ENCODE measurements around the gene SPEM3. TPM values are rescaled to one million over a fixed set of nuclear protein-coding genes. Genes with fewer than 3 reads are reported as not detected.

Gene SPEM3
- polyA plus RNA-seq, 3 donors from 2014 or later: not detected

DNA sequence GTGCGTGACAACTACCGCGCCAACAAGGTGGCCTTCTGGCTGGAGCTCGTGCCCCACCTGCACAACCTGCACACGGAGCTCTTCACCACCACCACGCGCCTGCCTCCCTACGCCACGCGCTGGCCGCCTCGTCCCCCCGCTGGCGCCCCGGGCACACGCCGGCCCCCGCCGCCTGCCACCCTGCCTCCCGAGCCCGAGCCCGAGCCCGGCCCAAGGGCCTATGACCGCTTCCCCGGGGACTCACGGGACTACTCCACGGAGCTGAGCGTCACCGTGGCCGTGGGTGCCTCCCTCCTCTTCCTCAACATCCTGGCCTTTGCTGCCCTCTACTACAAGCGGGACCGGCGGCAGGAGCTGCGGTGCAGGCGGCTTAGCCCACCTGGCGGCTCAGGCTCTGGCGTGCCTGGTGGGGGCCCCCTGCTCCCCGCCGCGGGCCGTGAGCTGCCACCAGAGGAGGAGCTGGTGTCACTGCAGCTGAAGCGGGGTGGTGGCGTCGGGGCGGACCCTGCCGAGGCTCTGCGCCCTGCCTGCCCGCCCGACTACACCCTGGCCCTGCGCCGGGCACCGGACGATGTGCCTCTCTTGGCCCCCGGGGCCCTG is 11.5 kb upstream of the SPEM3 start:
- Mint-ChIP-seq H3K4me1 (no peaks in the 10 kb centered on the region), H3K9me3 (no peaks in the 10 kb centered on the region), H3K4me3 (no peak overlapping the region), H3K27me3 (ENCODE audit: low read depth in 3 of 3) (peaks cover 0 to 5% (median 3%) of the 10 kb centered on the region in 3 donors), H3K27ac (no peak overlapping the region), H3K36me3 (no peaks in the 10 kb centered on the region)
- no peak for DNase-seq

DNA sequence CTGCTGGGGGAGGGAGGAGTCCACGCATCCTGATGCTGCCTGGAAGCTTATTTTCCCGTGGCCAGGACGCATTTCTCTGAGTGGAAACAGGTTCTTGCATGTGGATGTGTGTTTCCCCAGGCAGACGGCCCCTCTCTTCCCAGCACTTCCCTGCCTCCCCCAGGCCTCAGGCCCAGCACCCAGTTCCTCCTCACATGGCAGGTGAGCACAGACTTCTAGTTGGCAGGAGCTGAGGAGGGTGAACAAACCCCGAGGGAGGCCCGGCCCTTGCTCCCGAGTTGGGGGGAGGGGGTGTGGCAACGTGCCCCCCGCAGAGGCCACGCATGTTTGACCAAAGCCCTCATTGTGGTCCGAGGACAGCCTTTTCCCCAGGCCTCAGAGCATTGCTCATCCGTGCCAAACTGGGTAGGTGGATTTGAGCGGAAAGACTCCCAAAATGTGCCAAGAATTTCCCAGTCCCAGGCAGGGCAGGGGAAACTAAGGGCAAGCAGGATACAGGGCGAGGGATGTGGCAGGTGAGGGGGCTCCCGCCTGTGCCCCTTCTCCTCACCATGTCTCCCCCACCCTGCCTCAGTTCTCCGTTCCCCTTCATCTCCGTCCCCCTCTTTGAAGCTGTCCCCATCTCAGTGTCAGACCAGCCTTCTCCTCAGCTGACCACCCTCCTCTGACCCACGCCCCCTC is 10.0 kb upstream of the SPEM3 start:
- no peaks in the 10 kb centered on the region for H3K4me1 Mint-ChIP-seq
- no peak overlapping the region for H3K27ac Mint-ChIP-seq
- no peaks in the 10 kb centered on the region for H3K36me3 Mint-ChIP-seq
- no peak overlapping the region for H3K4me3 Mint-ChIP-seq
- H3K27me3 Mint-ChIP-seq (ENCODE audit: low read depth in 3 of 3): peaks cover 0 to 5% (median 2%) of the 10 kb centered on the region in 3 donors
- no peak for DNase-seq
- no peaks in the 10 kb centered on the region for H3K9me3 Mint-ChIP-seq

DNA sequence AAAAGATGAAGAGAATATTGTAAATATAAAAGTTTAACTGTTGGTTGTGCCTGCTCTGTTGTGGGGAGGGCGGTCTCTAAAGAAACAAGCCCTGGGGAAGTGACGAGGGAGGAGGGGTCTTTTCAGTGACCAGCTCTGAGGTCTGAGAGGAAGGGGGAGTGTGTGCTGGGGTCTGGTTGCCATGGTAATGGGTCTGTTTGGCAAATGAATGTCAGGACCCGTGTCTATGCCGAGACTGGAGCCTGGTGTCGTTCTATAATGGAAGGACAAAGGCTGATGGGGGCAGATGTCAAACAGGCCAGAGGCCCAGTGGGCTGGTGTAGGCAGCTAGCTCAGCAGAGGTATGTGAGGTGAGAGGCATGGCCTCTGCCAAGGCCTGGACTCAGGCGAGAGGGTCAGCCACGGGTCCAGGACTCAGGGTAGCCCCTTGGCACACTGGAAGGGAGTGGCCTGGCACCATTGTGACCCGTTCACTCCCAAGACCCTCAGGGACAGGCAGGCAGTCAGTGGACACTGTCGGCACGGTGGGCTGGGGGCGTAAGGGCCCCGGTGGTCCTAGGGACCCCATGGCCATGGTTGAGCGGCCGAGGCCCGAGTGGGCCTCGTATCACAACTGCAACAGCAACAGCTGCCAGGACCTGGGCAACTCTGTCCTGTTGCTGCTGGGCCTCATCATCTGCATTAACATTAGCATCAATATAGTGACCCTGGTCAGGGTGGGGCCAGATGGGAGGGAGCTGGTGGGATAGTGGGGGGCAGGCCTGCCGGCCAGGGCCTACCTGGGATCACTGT is 8.6 kb upstream of the SPEM3 start, which contains the start of gene SPEM1:
Gene SPEM1 (plus strand): TSS at position 506 of the 792 bp plus-strand sequence. CDS start 61 bp downstream, at position 567.
- DNase-seq: no peak
- Mint-ChIP-seq H3K27me3 (ENCODE audit: low read depth in 3 of 3) (peaks cover 0 to 5% (median 2%) of the 10 kb centered on the region in 3 donors), H3K27ac (no peak within 1 kb of the TSS), H3K4me1 (no peaks in the 10 kb centered on the region), H3K36me3 (no peaks in the 10 kb centered on the region), H3K4me3 (no peak within 1 kb of the TSS), H3K9me3 (no peaks in the 10 kb centered on the region)

DNA sequence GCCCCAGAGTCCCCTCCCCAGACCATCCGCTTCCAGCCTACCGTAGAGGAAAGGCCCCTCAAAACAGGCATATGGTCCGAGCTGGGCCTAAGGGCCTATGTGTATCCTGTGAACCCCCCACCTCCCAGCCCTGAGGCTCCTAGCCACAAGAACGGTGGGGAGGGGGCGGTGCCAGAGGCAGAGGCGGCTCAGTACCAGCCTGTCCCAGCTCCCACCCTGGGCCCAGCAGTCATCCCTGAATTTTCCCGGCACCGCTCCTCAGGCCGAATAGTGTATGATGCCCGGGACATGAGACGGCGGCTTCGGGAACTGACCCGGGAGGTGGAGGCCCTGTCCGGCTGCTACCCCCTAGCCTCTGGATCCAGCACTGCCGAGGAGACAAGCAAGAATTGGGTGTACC is 7.5 kb upstream of the SPEM3 start:
- Mint-ChIP-seq H3K36me3 (no peaks in the 10 kb centered on the region), H3K4me3 (no peak overlapping the region), H3K4me1 (no peaks in the 10 kb centered on the region), H3K27me3 (ENCODE audit: low read depth in 3 of 3) (peaks cover 0 to 3% (median 0%) of the 10 kb centered on the region in 3 donors), H3K9me3 (no peaks in the 10 kb centered on the region), H3K27ac (no peak overlapping the region)
- DNase-seq: no peak

DNA sequence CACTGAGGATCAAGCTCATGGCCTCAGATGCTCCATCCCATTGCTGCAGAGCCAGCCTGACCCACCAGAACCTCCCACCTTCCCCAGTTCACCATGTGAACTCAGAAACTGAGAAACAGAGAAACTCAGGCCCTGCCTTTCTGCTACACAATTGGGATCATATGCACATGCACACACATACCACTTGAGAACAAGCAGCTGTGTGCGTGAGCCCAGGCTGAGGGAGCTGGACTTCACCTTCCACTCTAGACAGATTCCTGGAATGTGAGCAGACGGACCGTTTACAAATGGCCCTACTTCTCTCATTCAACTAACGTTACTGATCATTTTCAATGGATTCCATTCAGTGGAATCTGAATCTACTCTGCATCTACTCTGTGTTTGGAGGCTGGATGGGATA is 5.0 kb upstream of the SPEM3 start:
- peaks cover 0 to 2% (median 0%) of the 10 kb centered on the region in 3 donors for H3K27me3 Mint-ChIP-seq (ENCODE audit: low read depth in 3 of 3)
- no peaks in the 10 kb centered on the region for H3K4me1 Mint-ChIP-seq
- DNase-seq: no peak
- no peak overlapping the region for H3K4me3 Mint-ChIP-seq
- H3K27ac Mint-ChIP-seq: no peak overlapping the region
- H3K9me3 Mint-ChIP-seq: no peaks in the 10 kb centered on the region
- no peaks in the 10 kb centered on the region for H3K36me3 Mint-ChIP-seq

DNA sequence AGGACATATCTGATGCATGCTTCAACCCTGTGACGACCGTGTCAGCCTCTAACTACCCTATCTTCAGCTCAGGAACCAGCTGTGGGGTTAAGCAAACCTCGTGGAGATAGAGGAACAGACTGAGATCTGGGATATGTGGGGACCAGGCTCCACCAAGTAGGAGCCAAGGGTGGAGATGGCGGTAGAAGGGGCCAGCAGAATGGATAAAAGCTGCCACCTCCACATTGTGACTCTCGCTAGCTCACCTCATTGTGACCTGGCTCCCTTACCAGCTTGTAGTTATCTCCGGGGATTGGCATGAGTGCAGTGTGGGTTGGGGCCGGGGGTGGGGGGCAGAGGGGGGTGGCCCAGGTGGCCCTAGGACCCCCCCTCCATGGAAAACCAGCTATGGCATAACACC is 3.3 kb upstream of the SPEM3 start, which contains the start of gene SPEM2:
Gene SPEM2 (plus strand): TSS at position 301 of the 400 bp plus-strand sequence. CDS start 73 bp downstream, at position 374.
- H3K4me3 Mint-ChIP-seq: no peak within 1 kb of the TSS
- no peaks in the 10 kb centered on the region for H3K36me3 Mint-ChIP-seq
- no peak for DNase-seq
- H3K27ac Mint-ChIP-seq: peak within 1 kb of the TSS in 2 of 6 donors; percentile 23 to 25
- no peaks in the 10 kb centered on the region for H3K4me1 Mint-ChIP-seq
- no peaks in the 10 kb centered on the region for H3K9me3 Mint-ChIP-seq
- H3K27me3 Mint-ChIP-seq (ENCODE audit: low read depth in 3 of 3): no peaks in the 10 kb centered on the region

DNA sequence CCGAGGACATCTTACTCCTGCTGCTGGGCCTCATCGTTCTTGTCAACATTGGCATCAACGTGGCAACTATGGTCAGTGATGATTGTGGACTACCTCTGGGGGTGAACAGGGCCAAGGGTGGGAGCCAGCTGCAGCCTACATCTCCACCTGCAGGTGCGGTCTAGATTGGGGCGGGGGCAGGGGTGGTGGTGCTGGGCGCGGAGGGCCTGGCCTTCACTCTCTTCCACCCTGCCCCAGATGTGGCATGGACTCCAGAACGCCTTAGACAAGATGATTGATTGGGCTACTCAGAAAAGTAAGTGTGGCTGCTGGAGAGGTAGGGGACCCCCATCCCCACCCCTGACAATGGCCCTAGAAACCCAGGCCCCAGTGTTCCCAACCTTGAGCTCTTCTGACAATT is 2.9 kb upstream of the SPEM3 start:
- no peak for DNase-seq
- Mint-ChIP-seq H3K27ac (no peak overlapping the region), H3K27me3 (ENCODE audit: low read depth in 3 of 3) (no peaks in the 10 kb centered on the region), H3K4me3 (no peak overlapping the region), H3K9me3 (no peaks in the 10 kb centered on the region), H3K36me3 (no peaks in the 10 kb centered on the region), H3K4me1 (no peaks in the 10 kb centered on the region)

DNA sequence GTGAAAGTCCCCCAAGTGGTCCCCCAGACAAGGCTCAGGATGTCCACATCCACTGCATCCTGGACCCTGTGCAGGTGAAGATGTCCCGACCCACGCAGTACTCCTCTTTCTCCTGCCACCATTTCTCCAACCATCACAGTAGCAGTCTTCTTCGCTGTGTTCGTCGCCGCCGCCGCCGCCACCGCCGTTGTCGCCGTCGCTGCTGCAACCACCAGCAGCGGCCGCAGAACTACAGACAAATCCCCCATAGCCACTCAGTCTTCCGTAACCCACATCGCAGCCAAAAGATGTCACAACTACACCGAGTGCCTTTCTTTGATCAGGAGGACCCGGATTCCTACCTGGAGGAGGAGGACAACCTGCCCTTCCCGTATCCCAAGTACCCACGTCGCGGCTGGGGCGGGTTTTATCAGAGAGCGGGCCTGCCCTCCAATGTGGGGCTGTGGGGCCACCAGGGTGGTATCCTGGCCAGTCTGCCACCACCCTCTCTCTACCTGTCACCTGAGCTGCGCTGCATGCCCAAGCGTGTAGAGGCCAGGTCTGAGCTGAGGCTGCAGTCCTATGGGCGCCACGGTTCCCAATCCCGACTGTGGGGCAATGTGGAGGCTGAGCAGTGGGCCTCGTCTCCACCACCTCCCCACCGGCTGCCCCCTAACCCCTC is 2.3 kb upstream of the SPEM3 start:
- Mint-ChIP-seq H3K4me1 (no peaks in the 10 kb centered on the region), H3K4me3 (no peak overlapping the region), H3K27me3 (ENCODE audit: low read depth in 3 of 3) (peaks cover 0 to under 1% (median 0%) of the 10 kb centered on the region in 3 donors), H3K36me3 (no peaks in the 10 kb centered on the region), H3K9me3 (no peaks in the 10 kb centered on the region), H3K27ac (no peak overlapping the region)
- no peak for DNase-seq

DNA sequence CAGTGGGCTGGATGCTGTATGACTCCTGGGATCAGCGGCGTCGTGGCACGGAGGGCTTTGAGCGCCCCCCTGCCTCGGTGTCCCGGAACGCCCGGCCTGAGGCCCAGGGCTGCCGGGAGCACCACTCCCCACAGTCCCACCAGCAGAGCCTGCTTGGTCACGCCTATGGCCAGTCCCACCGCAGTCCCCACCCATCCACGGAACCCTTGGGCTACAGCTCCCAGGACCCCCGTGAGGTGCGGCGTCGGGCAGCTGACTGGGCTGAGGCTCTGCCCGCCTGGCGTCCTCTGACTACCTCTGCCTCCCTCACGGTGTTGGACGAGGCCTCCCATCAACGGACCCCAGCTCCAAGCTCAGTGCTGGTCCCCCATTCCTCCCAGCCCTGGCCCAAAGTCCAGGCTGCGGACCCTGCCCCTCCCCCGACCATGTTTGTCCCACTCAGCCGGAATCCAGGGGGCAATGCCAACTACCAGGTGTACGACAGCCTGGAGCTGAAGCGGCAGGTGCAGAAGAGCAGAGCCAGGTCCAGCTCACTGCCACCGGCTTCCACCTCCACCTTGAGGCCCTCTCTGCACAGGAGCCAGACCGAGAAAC is 1.7 kb upstream of the SPEM3 start:
- no peak overlapping the region for H3K4me3 Mint-ChIP-seq
- H3K27me3 Mint-ChIP-seq (ENCODE audit: low read depth in 3 of 3): peaks cover 0 to 2% (median 0%) of the 10 kb centered on the region in 3 donors
- H3K4me1 Mint-ChIP-seq: no peaks in the 10 kb centered on the region
- DNase-seq: no peak
- H3K9me3 Mint-ChIP-seq: no peaks in the 10 kb centered on the region
- H3K27ac Mint-ChIP-seq: no peak overlapping the region
- no peaks in the 10 kb centered on the region for H3K36me3 Mint-ChIP-seq

DNA sequence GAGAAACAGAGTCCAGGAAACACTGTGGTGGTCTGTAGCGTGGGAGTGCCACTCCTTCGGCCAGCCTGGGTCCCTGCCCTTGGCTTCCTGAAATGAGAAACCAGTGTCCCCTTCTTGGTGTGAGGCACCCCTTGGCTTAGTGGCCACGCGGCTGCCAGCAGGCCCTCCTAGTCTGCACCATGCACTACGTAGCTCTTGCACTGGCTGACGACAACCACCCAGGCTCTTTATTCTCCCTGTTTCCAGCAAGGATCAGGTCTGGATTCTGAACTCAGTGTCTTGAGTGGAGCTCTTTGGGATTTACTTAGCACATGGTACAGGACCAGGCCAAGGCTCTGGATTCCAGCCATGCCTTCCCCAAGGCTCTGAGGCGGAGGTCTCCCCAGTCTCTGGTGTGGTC is 1.1 kb upstream of the SPEM3 start:
- Mint-ChIP-seq H3K27ac (no peak overlapping the region), H3K27me3 (ENCODE audit: low read depth in 3 of 3) (peaks cover 0 to 2% (median 0%) of the 10 kb centered on the region in 3 donors)

DNA sequence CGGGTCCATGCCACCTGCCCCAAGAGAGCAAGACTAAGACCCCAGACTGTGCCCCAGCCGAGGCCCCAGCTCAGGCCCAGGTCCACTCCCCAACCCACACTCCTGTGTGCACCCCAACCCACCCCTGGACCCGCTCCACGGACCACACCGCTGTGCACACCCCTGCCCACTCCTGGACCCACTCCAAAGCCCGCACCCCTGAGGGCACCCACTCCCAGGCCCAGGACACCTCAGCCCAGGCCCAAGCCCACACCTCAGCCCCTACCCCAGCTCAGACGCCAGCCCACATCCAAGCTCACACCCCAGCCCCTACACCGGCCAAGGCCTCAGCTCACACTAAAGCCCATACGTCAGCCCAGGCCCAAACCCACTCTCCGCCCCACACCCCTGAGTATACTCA is 1.1 kb downstream of the SPEM3 start:
- H3K9me3 Mint-ChIP-seq: no peaks in the 10 kb centered on the region
- H3K4me3 Mint-ChIP-seq: no peak overlapping the region
- peaks cover 0 to under 1% of the 10 kb centered on the region in 2 donors for H3K4me1 Mint-ChIP-seq
- H3K27ac Mint-ChIP-seq: no peak overlapping the region
- no peaks in the 10 kb centered on the region for H3K36me3 Mint-ChIP-seq
- H3K27me3 Mint-ChIP-seq (ENCODE audit: low read depth in 3 of 3): peaks cover 0 to 2% (median 0%) of the 10 kb centered on the region in 3 donors
- no peak for DNase-seq

More for the DNA sequence above, 1.1 kb upstream of the SPEM3 start:
- Mint-ChIP-seq H3K4me3 (no peak overlapping the region), H3K4me1 (no peaks in the 10 kb centered on the region), H3K9me3 (no peaks in the 10 kb centered on the region), H3K36me3 (no peaks in the 10 kb centered on the region)
- no peak for DNase-seq

DNA sequence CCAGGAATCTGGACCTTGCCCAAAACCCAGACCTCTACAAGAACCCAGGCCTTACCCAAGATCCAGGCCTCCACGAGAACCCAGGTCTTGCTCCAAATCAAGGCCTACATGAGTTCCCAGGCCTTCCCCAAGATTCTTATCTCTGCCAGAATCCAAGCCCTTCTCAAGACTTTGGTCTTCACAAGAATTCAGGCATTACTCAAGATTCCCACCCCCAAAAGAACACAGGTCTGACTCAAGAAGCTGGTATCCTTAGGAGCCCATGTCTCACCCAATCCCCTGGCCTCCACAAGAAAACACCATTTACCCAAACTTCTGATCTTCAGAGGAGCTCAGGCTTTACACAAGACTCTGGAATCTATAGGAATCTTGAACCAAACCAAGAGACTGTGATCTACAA is 2.6 kb downstream of the SPEM3 start:
- H3K4me1 Mint-ChIP-seq: peaks cover 11 to 12% of the 10 kb centered on the region in 2 donors
- peaks cover 7 to 12% (median 10%) of the 10 kb centered on the region in 3 donors for H3K27me3 Mint-ChIP-seq (ENCODE audit: low read depth in 3 of 3)
- H3K9me3 Mint-ChIP-seq: no peaks in the 10 kb centered on the region
- no peaks in the 10 kb centered on the region for H3K36me3 Mint-ChIP-seq
- H3K27ac Mint-ChIP-seq: no peak overlapping the region
- no peak overlapping the region for H3K4me3 Mint-ChIP-seq
- DNase-seq: no peak

DNA sequence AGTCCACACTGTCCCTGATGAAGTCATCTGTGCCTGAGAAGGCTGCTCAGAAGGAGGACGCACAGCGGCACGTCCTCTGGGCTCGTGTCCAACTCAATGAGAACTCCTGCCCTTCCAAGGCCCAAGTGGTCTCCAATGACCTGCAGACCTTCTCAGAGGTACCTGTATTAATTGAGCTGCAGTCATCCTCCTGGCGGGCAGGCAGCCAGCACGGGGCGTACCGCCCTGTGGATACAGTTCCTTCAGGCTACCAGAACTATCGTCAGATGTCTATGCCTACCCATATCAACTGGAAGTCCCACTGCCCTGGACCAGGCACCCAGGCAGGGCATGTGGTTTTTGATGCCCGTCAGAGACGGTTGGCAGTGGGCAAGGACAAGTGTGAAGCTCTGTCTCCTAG is 3.6 kb downstream of the SPEM3 start:
- peaks cover 18 to 21% of the 10 kb centered on the region in 2 donors for H3K4me1 Mint-ChIP-seq
- no peak overlapping the region for H3K4me3 Mint-ChIP-seq
- H3K27ac Mint-ChIP-seq: no peak overlapping the region
- peaks cover 10 to 14% (median 13%) of the 10 kb centered on the region in 3 donors for H3K27me3 Mint-ChIP-seq (ENCODE audit: low read depth in 3 of 3)
- no peaks in the 10 kb centered on the region for H3K36me3 Mint-ChIP-seq
- no peak for DNase-seq
- H3K9me3 Mint-ChIP-seq: no peaks in the 10 kb centered on the region
